GM21529 (cell line): ENCODE results near the gene LST1.
"Not testable (repeated sequence)": the region's sequence is repeated elsewhere in the genome, so short reads cannot be mapped to it uniquely, and the experiment has no call there.

Source experiments
- ATAC-seq: cut with Tn5 transposase; IDR thresholded peaks from one replicate; pipeline ENCODE4 v1.9.1; 2021; ENCODE audit not compliant: unreplicated experiment

Gene LST1

GRCh38 chr6:31580438-31580740 is 5.7 kb upstream of the LST1 start:
- no peak for ATAC-seq

DNA sequence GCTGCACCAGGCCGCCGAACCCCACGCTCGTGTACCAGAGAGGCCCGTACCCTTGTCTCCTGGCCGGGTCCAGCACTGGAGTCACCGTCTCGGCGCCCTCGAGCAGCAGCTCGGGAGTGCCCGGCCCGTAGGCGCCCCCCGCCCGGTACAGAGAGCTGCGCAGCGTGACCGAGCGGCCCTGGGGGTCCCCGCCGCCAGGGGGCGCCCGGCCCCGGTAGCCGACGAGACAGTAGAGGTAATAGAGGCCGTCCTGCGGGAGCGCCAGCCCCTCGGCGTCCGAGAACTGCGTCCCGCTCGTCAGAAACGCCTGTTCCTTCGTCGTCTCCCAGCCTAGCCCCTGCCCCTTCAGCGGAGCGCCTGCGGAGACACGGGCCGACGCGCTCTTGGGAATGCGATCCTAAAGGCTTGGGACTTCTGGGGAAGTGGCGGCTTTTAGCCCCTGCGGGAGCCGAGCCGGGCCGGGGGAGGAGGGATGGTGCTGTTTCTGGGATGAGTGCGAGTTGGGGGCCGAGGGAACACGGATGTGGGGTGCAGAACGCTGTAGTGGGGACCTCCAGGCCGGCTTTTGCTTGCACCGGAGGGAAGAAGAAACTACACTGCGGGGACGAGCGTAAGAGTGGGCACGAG is 5.2 kb upstream of the LST1 start:
- peak; percentile 57 for ATAC-seq

DNA sequence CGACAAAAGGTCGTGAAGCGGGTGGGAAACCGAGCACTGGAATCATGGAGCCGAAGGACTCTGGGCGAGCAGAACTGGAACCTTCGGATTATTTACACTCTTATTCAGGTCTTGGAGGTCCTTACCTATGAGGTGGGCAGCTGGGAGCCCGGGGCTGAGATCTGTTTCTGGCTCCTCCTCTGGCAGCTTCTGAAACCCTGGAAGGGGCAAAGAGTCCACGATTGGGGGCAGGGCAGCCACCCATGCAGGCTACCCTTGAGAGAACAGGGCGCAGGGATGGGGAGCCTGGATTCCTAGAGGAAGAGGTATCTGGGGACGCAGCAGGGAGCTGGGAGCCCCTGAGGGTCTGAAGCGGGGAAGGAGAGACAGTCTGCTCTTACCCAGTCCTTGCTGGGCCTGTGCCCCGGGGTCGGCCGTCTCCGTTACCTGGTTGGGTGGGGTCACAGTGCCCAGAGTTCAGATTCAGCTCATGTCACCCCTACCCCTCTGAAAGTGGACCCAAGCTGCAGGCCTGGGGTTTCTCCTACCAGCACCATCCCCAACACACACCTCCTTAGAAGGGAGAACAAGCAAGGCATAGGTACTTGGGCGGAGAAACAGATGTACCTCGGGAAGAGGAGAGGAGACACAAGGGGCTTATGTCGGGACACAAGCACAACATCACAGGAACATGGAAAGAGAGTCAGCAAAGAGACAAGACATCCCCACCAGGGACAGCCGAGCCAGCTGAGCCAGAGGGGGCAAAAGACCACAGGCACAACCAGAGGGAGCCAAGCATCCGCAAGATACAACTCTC is 4.4 kb upstream of the LST1 start:
- no peak for ATAC-seq

- no peak for ATAC-seq
Measured at GRCh38 chr6:31582230-31582643, 3.8 kb upstream of the LST1 start, which contains the start of gene LTB. Gene LTB, minus strand, starts transcription at chr6:31582424. Its CDS starts 7 bp downstream, at chr6:31582417.

GRCh38 chr6:31585491-31585890 is 586 bp upstream of the LST1 start:
- no peak for ATAC-seq

- no peak for ATAC-seq
Measured at GRCh38 chr6:31586599-31587281, 663 bp downstream of the LST1 start.

GRCh38 chr6:31587791-31588777 is 2.0 kb downstream of the LST1 start:
- no peak for ATAC-seq

- no peak for ATAC-seq
Measured at GRCh38 chr6:31588871-31589650, 3.0 kb downstream of the LST1 start.

GRCh38 chr6:31590691-31591090 is 4.6 kb downstream of the LST1 start:
- ATAC-seq = not testable (repeated sequence)

- no peak for ATAC-seq
Measured at GRCh38 chr6:31592396-31592771, 6.3 kb downstream of the LST1 start.

DNA sequence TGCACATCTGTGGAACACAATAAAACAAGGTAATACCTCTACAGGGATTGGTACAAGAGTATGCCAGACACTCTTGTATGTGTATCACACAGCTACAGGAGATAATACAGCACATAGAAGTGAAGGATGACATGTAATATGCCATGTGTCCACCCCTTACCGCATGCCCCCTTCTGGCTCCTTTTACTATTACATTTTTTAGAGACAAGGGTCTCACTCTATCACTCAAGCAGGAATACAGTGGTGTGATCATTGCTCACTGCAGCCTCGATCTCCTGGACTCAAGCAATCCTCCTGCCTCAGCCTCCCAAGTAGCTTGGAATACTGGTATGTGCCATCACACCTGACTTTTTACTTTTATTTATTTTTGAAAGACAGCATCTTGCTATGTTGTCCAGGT is 10.9 kb downstream of the LST1 start:
- no peak for ATAC-seq

- no peak for ATAC-seq
Measured at GRCh38 chr6:31607317-31607716, 21.2 kb downstream of the LST1 start.

DNA sequence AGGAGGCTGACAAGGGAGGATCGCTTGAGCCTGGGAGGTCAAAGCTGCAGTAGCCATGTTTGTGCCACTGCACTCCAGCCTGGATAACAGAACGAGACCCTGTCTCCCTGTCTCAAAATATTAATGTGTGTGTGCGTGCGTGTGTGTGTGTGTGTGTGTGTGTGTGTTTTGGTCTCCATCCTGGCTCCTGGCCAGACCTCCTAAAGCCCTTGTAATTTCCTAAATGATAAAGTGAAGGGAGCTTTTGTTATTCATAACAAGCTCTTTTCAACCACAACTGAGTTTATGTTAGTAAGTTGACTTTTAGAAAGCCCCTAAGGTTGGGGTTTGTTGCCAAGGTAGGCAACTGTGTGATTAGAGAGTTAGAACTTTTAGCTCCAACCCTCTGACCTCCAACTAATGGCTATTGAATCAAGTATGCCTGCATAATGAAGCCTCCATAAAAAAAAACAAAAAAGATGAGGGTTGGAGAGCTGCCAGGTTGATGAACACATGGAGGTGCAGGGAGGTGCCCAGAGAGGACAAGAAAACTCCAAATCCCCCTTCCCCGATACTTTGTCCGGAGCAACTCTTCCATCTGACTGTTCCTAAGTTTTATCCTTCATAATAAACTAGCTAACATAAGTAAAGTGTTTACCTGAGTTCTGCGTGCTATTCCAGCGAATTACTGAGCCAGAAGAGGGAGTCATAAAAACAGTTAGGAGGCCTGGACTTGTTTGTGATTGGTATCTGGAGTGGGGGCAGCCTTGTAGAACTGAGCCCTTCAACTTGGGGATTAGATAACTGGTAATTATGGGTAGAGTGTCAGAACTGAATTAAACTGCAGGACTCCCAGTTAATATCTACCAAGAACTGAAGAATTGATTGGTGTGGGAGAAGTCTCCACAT is 23.7 kb downstream of the LST1 start:
- ATAC-seq = no peak

- no peak for ATAC-seq
Measured at GRCh38 chr6:31610968-31611367, 24.9 kb downstream of the LST1 start.

- ATAC-seq = no peak
Measured at GRCh38 chr6:31614075-31614619, 28.1 kb downstream of the LST1 start.

- no peak for ATAC-seq
Measured at GRCh38 chr6:31614684-31615578, 28.9 kb downstream of the LST1 start, which contains the start of gene AIF1. Gene AIF1, plus strand, starts transcription at chr6:31615234. Its CDS starts 96 bp downstream, at chr6:31615330.

- ATAC-seq = no peak
Measured at GRCh38 chr6:31615748-31616147, 29.7 kb downstream of the LST1 start.

- ATAC-seq = no peak
Measured at GRCh38 chr6:31617010-31617409, 30.9 kb downstream of the LST1 start.
